Dermis microvascular lymphatic vessel endothelial cell (primary cell): ENCODE measurements around the gene SMARCA2. TPM values are rescaled to one million over a fixed set of nuclear protein-coding genes. Genes with fewer than 3 reads are reported as not detected.

Experiments
- DNase-seq, 2 donors: peaks; one replicate each; pipeline versions ENCODE4 v3.0.0 to v3.0.0-alpha.2; 2010; ENCODE audit warnings: low read depth in 2 of 2
- total RNA-seq: library from RNA; depleted of rRNA; stranded (reverse); fragments of >200 nt; gene quantifications from 2 replicates; pipeline ENCODE4 v1.2.1, GENCODE V29; 2014

SMARCA2 gene
- total RNA-seq, 1 donor from 2014 or later, result 51.3 TPM

- DNase-seq, result peak in 1 of 2 donors; percentile 52
Observed at GRCh38 chr9:2015581-2016407, 647 bp downstream of the SMARCA2 start.

- peak in 1 of 2 donors; percentile 74 for DNase-seq
Observed at GRCh38 chr9:2016408-2017330, 1.5 kb downstream of the SMARCA2 start.

- peak; percentile 72 to 84 for DNase-seq
Observed at GRCh38 chr9:2017331-2018161, 2.4 kb downstream of the SMARCA2 start.

GRCh38 chr9:2018162-2018643 is 3.1 kb downstream of the SMARCA2 start:
- DNase-seq, result no peak

- DNase-seq, result no peak
Observed at GRCh38 chr9:2018764-2019558, 3.8 kb downstream of the SMARCA2 start.

GRCh38 chr9:2019723-2020122 is 4.6 kb downstream of the SMARCA2 start:
- DNase-seq, result no peak

- no peak for DNase-seq
Observed at GRCh38 chr9:2021731-2022130, 6.6 kb downstream of the SMARCA2 start.

GRCh38 chr9:2022560-2022959 is 7.4 kb downstream of the SMARCA2 start:
- peak in 1 of 2 donors; percentile 39 for DNase-seq

GRCh38 chr9:2023042-2023441 is 7.9 kb downstream of the SMARCA2 start:
- no peak for DNase-seq

- no peak for DNase-seq
Observed at GRCh38 chr9:2023532-2023931, 8.4 kb downstream of the SMARCA2 start.

- DNase-seq, result no peak
Observed at GRCh38 chr9:2024888-2025782, 10.0 kb downstream of the SMARCA2 start.

GRCh38 chr9:2026220-2026997 is 11.3 kb downstream of the SMARCA2 start:
- peak; percentile 81 to 86 for DNase-seq

GRCh38 chr9:2027543-2028160 is 12.5 kb downstream of the SMARCA2 start:
- no peak for DNase-seq

GRCh38 chr9:2028888-2029287 is 13.7 kb downstream of the SMARCA2 start:
- no peak for DNase-seq

GRCh38 chr9:2029666-2030170 is 14.6 kb downstream of the SMARCA2 start:
- DNase-seq, result no peak

GRCh38 chr9:2032234-2032633 is 17.1 kb downstream of the SMARCA2 start:
- no peak for DNase-seq

GRCh38 chr9:2036844-2037243 is 21.7 kb downstream of the SMARCA2 start:
- peak; percentile 55 to 60 for DNase-seq
